Measurements from ENCODE around the gene E2F4. TPM values are rescaled to one million over a fixed set of nuclear protein-coding genes. Genes with fewer than 3 reads are reported as not detected.

The E2F4 gene
- total and polyA plus RNA-seq, 2 donors (not counting 1 experiment from before 2014, with no cell fraction given) = 42.4 to 59.9 TPM

GRCh38 chr16:67170168-67170948 is 21.6 kb upstream of the E2F4 start, which contains the start of gene NOL3:
TSS of gene NOL3 (plus strand) at chr16:67170538.
- DNase-seq (ENCODE audit: low read depth in 2 of 2) = peak; percentile 80 to 89

GRCh38 chr16:67170949-67171649 is 20.9 kb upstream of the E2F4 start:
- H3K9me3 ChIP-seq (ENCODE audit: control insufficient read depth, insufficient read depth, low read depth, low read length) = no peaks in the 10 kb centered on the region
- TF ChIP-seq CTCF (conservative IDR thresholded peaks at IDR 0.05 in 1 of 2, IDR thresholded peaks at IDR 0.05 in 1 of 2; ENCODE audit: low read depth in 1 of 2, low read length in 2 of 2) (no peak), EZH2 (IDR thresholded peaks at IDR 0.05; ENCODE audit: low read length, missing control alignments) (no peak)
- no peaks in the 10 kb centered on the region for H4K20me1 ChIP-seq (ENCODE audit: control insufficient read depth, extremely low read depth, insufficient read depth, low read length)
- peak overlapping the region; percentile 20 to 50 (median 43) for H3K4me3 ChIP-seq (replicated peaks in 1 of 4; ENCODE audit: control extremely low read depth in 1 of 4, insufficient read depth in 1 of 4, low read depth in 3 of 4, low read length in 4 of 4)
- peaks cover 15% of the 10 kb centered on the region for H3K4me1 ChIP-seq (ENCODE audit: control insufficient read depth, extremely low read depth, insufficient read depth, low read length)
- H3K9ac ChIP-seq (ENCODE audit: insufficient read depth, low read length) = peak overlapping the region; percentile 63
- H3K27me3 ChIP-seq (ENCODE audit: control insufficient read depth, insufficient read depth, low read length) = no peaks in the 10 kb centered on the region
- peak overlapping the region; percentile 73 for H3K4me2 ChIP-seq (ENCODE audit: extremely low read depth, insufficient read depth, low read length)
- H3K79me2 ChIP-seq (ENCODE audit: control insufficient read depth, insufficient read depth, low read length) = no peaks in the 10 kb centered on the region
- peak overlapping the region; percentile 13 for H2AFZ ChIP-seq (ENCODE audit: low read length)
- peak; percentile 33 to 46 for DNase-seq (ENCODE audit: low read depth in 2 of 2)
- H3K27ac ChIP-seq (ENCODE audit: insufficient read depth, low read length) = peak overlapping the region; percentile 76
- H3K36me3 ChIP-seq (ENCODE audit: control insufficient read depth, insufficient read depth, low read length) = peaks cover 2% of the 10 kb centered on the region

More at GRCh38 chr16:67170168-67170948, 21.6 kb upstream of the E2F4 start, which contains the start of gene NOL3:
- Histone ChIP-seq H3K36me3 (ENCODE audit: control insufficient read depth, insufficient read depth, low read length) (peaks cover 2% of the 10 kb centered on the region), H2AFZ (ENCODE audit: low read length) (peak within 1 kb of the TSS; percentile 13), H4K20me1 (ENCODE audit: control insufficient read depth, extremely low read depth, insufficient read depth, low read length) (no peaks in the 10 kb centered on the region), H3K4me2 (ENCODE audit: extremely low read depth, insufficient read depth, low read length) (peak within 1 kb of the TSS; percentile 80), H3K79me2 (ENCODE audit: control insufficient read depth, insufficient read depth, low read length) (no peaks in the 10 kb centered on the region), H3K27ac (ENCODE audit: insufficient read depth, low read length) (peak within 1 kb of the TSS; percentile 76), H3K9me3 (ENCODE audit: control insufficient read depth, insufficient read depth, low read depth, low read length) (no peaks in the 10 kb centered on the region), H3K27me3 (ENCODE audit: control insufficient read depth, insufficient read depth, low read length) (no peaks in the 10 kb centered on the region), H3K4me1 (ENCODE audit: control insufficient read depth, extremely low read depth, insufficient read depth, low read length) (peaks cover 15% of the 10 kb centered on the region), H3K9ac (ENCODE audit: insufficient read depth, low read length) (peak within 1 kb of the TSS; percentile 63), H3K4me3 (replicated peaks in 1 of 4; ENCODE audit: control extremely low read depth in 1 of 4, insufficient read depth in 1 of 4, low read depth in 3 of 4, low read length in 4 of 4) (peak within 1 kb of the TSS; percentile 20 to 55 (median 43))
- TF ChIP-seq CTCF (conservative IDR thresholded peaks at IDR 0.05 in 1 of 2, IDR thresholded peaks at IDR 0.05 in 1 of 2; ENCODE audit: low read depth in 1 of 2, low read length in 2 of 2) = no peak
- TF ChIP-seq EZH2 (IDR thresholded peaks at IDR 0.05; ENCODE audit: low read length, missing control alignments) = no peak

GRCh38 chr16:67173323-67173722 is 18.6 kb upstream of the E2F4 start:
- H2AFZ ChIP-seq (ENCODE audit: low read length) = no peak overlapping the region
- H3K27me3 ChIP-seq (ENCODE audit: control insufficient read depth, insufficient read depth, low read length) = no peaks in the 10 kb centered on the region
- H3K9me3 ChIP-seq (ENCODE audit: control insufficient read depth, insufficient read depth, low read depth, low read length) = no peaks in the 10 kb centered on the region
- peaks cover 15% of the 10 kb centered on the region for H3K4me1 ChIP-seq (ENCODE audit: control insufficient read depth, extremely low read depth, insufficient read depth, low read length)
- TF ChIP-seq EZH2 (IDR thresholded peaks at IDR 0.05; ENCODE audit: low read length, missing control alignments) (no peak), CTCF (conservative IDR thresholded peaks at IDR 0.05 in 1 of 2, IDR thresholded peaks at IDR 0.05 in 1 of 2; ENCODE audit: low read depth in 1 of 2, low read length in 2 of 2) (no peak)
- no peaks in the 10 kb centered on the region for H3K79me2 ChIP-seq (ENCODE audit: control insufficient read depth, insufficient read depth, low read length)
- H3K36me3 ChIP-seq (ENCODE audit: control insufficient read depth, insufficient read depth, low read length) = peaks cover 5% of the 10 kb centered on the region
- no peak for DNase-seq (ENCODE audit: low read depth in 2 of 2)
- H3K4me2 ChIP-seq (ENCODE audit: extremely low read depth, insufficient read depth, low read length) = peak overlapping the region; percentile 60
- no peak overlapping the region for H3K27ac ChIP-seq (ENCODE audit: insufficient read depth, low read length)
- H3K4me3 ChIP-seq (replicated peaks in 1 of 4; ENCODE audit: control extremely low read depth in 1 of 4, insufficient read depth in 1 of 4, low read depth in 3 of 4, low read length in 4 of 4) = peak overlapping the region in 2 of 4 experiments; percentile 33 to 56
- no peak overlapping the region for H3K9ac ChIP-seq (ENCODE audit: insufficient read depth, low read length)
- no peaks in the 10 kb centered on the region for H4K20me1 ChIP-seq (ENCODE audit: control insufficient read depth, extremely low read depth, insufficient read depth, low read length)
